Mesenchymal stem cell (in vitro differentiated cells and primary cell): ENCODE data around the gene MAML1.

Experiments used
- small RNA-seq: library from polyadenylated mRNA; stranded (forward); fragments of <200 nt; extraction: miRNeasy Mini kit (QIAGEN cat#:217004); gene quantifications from one replicate; pipeline ENCODE3, GENCODE V24; 2013; ENCODE audit warnings: low read depth

MAML1 gene

Small RNAs within 50 kb of the gene (small RNA-seq; reads per million reads assigned to genes)
- gene MIR1229: 2.9 reads per million, percentile 12 among the genes with 10 or more reads in this experiment
